Measurements from ENCODE around the gene FUCA1.
A peak's percentile ranks its signal among the peaks of the same experiment; 100 is the strongest.

DNA sequence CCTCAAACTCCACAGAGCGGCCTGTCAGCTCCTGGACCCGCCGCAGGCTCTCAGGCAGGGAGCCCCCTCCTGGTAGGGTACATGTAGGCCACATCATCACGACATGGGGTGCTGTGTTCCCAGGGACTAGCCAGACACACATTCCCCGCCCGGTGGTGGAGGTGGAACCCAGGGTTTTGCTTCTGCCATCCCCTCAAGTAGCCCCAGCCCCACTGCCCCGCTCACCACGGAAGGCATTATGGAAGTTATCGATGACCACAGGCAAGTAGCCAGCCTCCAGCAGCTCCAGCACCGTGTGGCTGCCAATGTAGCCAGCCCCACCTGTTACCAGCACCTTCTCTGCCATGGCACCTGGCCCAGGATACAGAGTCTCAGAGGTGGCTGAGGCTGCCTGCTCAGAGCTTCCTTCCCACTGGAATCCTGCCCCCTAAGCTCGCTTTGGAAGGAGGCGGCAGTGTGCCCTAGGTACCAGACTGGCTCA, 69.4 kb downstream of the FUCA1 start:
- TF ChIP-seq, protein P1, sequence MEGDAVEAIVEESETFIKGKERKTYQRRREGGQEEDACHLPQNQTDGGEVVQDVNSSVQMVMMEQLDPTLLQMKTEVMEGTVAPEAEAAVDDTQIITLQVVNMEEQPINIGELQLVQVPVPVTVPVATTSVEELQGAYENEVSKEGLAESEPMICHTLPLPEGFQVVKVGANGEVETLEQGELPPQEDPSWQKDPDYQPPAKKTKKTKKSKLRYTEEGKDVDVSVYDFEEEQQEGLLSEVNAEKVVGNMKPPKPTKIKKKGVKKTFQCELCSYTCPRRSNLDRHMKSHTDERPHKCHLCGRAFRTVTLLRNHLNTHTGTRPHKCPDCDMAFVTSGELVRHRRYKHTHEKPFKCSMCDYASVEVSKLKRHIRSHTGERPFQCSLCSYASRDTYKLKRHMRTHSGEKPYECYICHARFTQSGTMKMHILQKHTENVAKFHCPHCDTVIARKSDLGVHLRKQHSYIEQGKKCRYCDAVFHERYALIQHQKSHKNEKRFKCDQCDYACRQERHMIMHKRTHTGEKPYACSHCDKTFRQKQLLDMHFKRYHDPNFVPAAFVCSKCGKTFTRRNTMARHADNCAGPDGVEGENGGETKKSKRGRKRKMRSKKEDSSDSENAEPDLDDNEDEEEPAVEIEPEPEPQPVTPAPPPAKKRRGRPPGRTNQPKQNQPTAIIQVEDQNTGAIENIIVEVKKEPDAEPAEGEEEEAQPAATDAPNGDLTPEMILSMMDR (IDR thresholded peaks at IDR 0.05), result peak; percentile 68
- TF ChIP-seq SIN3A (IDR thresholded peaks at IDR 0.05; ENCODE audit: borderline replicate concordance, insufficient read depth, low read depth, low read length), result no peak
- no peak for TF ChIP-seq POLR2AphosphoS5 (IDR thresholded peaks at IDR 0.05; ENCODE audit: low read depth, low read length)
- TF ChIP-seq, protein P2, sequence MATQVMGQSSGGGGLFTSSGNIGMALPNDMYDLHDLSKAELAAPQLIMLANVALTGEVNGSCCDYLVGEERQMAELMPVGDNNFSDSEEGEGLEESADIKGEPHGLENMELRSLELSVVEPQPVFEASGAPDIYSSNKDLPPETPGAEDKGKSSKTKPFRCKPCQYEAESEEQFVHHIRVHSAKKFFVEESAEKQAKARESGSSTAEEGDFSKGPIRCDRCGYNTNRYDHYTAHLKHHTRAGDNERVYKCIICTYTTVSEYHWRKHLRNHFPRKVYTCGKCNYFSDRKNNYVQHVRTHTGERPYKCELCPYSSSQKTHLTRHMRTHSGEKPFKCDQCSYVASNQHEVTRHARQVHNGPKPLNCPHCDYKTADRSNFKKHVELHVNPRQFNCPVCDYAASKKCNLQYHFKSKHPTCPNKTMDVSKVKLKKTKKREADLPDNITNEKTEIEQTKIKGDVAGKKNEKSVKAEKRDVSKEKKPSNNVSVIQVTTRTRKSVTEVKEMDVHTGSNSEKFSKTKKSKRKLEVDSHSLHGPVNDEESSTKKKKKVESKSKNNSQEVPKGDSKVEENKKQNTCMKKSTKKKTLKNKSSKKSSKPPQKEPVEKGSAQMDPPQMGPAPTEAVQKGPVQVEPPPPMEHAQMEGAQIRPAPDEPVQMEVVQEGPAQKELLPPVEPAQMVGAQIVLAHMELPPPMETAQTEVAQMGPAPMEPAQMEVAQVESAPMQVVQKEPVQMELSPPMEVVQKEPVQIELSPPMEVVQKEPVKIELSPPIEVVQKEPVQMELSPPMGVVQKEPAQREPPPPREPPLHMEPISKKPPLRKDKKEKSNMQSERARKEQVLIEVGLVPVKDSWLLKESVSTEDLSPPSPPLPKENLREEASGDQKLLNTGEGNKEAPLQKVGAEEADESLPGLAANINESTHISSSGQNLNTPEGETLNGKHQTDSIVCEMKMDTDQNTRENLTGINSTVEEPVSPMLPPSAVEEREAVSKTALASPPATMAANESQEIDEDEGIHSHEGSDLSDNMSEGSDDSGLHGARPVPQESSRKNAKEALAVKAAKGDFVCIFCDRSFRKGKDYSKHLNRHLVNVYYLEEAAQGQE (IDR thresholded peaks at IDR 0.05; ENCODE audit: insufficient read depth in 1 of 2, low read depth in 2 of 2, low read length in 1 of 2), result no peak
